ENCODE results near the gene DUSP1. TPM values are rescaled to one million over a fixed set of nuclear protein-coding genes. Genes with fewer than 3 reads are reported as not detected.

DUSP1 gene
- total RNA-seq, 2 donors from 2014 or later = 9.2 to 11.0 TPM

DNA sequence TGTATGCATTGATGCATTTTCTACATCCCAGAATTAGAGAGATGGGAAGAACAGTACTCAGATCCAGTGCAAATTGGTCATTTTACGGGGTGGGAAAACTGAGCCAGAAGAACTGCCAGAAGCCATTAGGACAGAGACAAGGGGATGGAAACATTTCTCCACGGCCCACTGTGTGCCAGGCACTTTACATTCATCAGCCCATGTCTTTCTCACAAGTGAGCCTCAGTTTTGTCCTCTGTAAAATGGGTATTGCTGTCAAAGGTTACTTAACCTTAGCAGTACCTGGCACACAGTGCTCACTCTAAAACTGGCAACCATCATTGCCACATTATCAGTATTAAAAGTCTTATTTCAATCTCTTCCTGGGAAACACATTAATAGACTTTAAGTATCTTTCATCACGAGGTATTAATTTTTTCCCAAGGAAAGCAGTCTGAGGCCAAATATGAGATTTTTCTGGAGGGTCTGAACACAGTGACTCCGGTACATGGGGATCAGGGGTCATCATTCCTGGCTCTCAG, 5.2 kb downstream of the DUSP1 start:
- Mint-ChIP-seq H3K36me3 (ENCODE audit: low read depth) (peaks cover 20% of the 10 kb centered on the region), H3K4me1 (peaks cover 23% of the 10 kb centered on the region), H3K27me3 (ENCODE audit: insufficient read depth) (peaks cover 7% of the 10 kb centered on the region), H3K27ac (peak overlapping the region; percentile 95), H3K9me3 (no peaks in the 10 kb centered on the region), H3K4me3 (peak overlapping the region; percentile 57)
- TF ChIP-seq, protein P1, sequence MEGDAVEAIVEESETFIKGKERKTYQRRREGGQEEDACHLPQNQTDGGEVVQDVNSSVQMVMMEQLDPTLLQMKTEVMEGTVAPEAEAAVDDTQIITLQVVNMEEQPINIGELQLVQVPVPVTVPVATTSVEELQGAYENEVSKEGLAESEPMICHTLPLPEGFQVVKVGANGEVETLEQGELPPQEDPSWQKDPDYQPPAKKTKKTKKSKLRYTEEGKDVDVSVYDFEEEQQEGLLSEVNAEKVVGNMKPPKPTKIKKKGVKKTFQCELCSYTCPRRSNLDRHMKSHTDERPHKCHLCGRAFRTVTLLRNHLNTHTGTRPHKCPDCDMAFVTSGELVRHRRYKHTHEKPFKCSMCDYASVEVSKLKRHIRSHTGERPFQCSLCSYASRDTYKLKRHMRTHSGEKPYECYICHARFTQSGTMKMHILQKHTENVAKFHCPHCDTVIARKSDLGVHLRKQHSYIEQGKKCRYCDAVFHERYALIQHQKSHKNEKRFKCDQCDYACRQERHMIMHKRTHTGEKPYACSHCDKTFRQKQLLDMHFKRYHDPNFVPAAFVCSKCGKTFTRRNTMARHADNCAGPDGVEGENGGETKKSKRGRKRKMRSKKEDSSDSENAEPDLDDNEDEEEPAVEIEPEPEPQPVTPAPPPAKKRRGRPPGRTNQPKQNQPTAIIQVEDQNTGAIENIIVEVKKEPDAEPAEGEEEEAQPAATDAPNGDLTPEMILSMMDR (conservative IDR thresholded peaks at IDR 0.05) = no peak
- Histone ChIP-seq H3K27ac (ENCODE audit: low read depth, low read length) (peak overlapping the region; percentile 89), H3K27me3 (ENCODE audit: control insufficient read depth, insufficient read depth, low read length, poor library complexity, severe bottlenecking) (no peaks in the 10 kb centered on the region), H3K4me3 (ENCODE audit: low read length) (peak overlapping the region; percentile 71), H3K9ac (ENCODE audit: extremely low read depth, low read length, poor library complexity, severe bottlenecking) (peak overlapping the region; percentile 61), H3K4me1 (ENCODE audit: control insufficient read depth, insufficient read depth, low read length) (peaks cover 7% of the 10 kb centered on the region), H3K36me3 (ENCODE audit: control insufficient read depth, insufficient read depth, low read length) (peaks cover 22% of the 10 kb centered on the region), H3K9me3 (ENCODE audit: control insufficient read depth, low read length) (no peaks in the 10 kb centered on the region)
- no peak for DNase-seq
- 87% methylated on average over 3 to 4 of the region's 4 CpGs for WGBS, 2 experiments (ENCODE audit: insufficient coverage in 1 of 2, insufficient read length in 1 of 2)

DNA sequence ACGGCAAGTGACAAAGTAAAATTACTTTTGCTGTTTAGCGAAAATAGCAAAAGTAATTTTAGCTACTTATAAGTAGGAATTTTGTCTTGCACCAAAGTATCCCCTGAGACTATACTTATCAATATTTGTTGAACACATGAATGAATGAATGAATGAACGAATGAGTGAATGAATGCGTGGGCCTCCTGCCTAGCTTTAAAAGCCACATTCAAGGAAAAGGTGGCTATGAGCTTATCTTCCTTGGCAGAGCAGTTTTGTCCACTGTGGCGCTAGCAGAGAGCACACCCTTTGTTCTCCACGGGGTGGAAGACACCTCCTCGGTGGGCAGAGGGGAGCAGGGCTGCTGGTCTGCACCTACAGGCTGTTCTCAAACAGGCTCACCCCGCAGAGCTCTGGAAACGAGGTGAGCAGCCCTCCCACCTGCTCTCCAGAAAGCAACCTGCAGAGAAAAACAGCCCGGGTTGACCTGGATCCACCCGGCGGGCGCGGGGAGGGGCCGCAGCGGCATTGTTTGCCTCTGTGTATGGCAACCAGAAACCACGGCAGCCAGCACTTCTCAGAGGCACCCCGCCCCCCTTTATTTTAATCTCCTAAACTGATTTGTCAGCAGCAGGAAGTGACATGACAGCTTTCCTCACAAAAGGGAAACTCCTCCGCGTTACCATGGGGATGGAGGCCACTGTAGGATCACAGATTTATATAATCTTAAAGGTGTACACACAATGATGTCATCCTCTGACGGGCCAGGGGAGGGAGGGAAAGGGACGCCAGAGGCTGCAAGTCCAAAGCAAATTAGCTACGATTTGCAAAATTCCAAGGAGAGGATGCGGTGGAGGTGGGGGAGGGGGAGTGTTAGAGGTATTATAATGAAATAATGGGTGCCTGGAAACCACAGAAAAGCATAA, 5.9 kb downstream of the DUSP1 start:
- Mint-ChIP-seq H3K36me3 (ENCODE audit: low read depth) (peaks cover 20% of the 10 kb centered on the region), H3K4me3 (peak overlapping the region; percentile 57), H3K27me3 (ENCODE audit: insufficient read depth) (peaks cover 7% of the 10 kb centered on the region), H3K27ac (peak overlapping the region; percentile 95), H3K9me3 (no peaks in the 10 kb centered on the region), H3K4me1 (peaks cover 22% of the 10 kb centered on the region)
- 13 to 15% methylated on average over 20 to 24 of the region's 24 CpGs for WGBS, 2 experiments (ENCODE audit: insufficient coverage in 1 of 2, insufficient read length in 1 of 2)
- Histone ChIP-seq H3K4me1 (ENCODE audit: control insufficient read depth, insufficient read depth, low read length) (peaks cover 7% of the 10 kb centered on the region), H3K9ac (ENCODE audit: extremely low read depth, low read length, poor library complexity, severe bottlenecking) (peak overlapping the region; percentile 61), H3K36me3 (ENCODE audit: control insufficient read depth, insufficient read depth, low read length) (peaks cover 22% of the 10 kb centered on the region), H3K9me3 (ENCODE audit: control insufficient read depth, low read length) (peaks cover under 1% of the 10 kb centered on the region), H3K27me3 (ENCODE audit: control insufficient read depth, insufficient read depth, low read length, poor library complexity, severe bottlenecking) (no peaks in the 10 kb centered on the region), H3K27ac (ENCODE audit: low read depth, low read length) (peak overlapping the region; percentile 89), H3K4me3 (ENCODE audit: low read length) (peak overlapping the region; percentile 71)
- DNase-seq = peak; percentile 98
- TF ChIP-seq, protein P1 (conservative IDR thresholded peaks at IDR 0.05) = no peak

DNA sequence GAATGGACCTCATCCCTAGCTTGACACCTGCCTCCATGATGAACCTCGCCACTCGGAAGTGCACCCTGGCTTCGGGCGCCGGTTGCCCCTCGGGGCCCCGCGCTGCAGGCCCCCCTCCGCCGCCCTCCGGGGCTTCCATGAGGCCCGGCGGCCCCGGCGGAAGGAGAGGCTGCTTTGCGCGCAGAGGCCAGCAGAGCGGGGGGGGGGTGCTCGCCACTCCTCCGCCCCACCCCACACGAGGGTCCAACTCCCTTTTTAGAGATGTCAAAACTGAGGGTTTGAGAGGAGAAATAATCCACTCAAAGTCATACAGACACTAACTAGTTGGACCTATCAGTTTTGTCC, 7.9 kb downstream of the DUSP1 start:
- Mint-ChIP-seq H3K27ac (no peak overlapping the region), H3K36me3 (ENCODE audit: low read depth) (peaks cover 6% of the 10 kb centered on the region), H3K9me3 (no peaks in the 10 kb centered on the region), H3K27me3 (ENCODE audit: insufficient read depth) (peaks cover 18% of the 10 kb centered on the region), H3K4me3 (no peak overlapping the region), H3K4me1 (peaks cover 12% of the 10 kb centered on the region)
- Histone ChIP-seq H3K36me3 (ENCODE audit: control insufficient read depth, insufficient read depth, low read length) (peaks cover 8% of the 10 kb centered on the region), H3K9me3 (ENCODE audit: control insufficient read depth, low read length) (peaks cover 5% of the 10 kb centered on the region), H3K27me3 (ENCODE audit: control insufficient read depth, insufficient read depth, low read length, poor library complexity, severe bottlenecking) (no peaks in the 10 kb centered on the region), H3K4me3 (ENCODE audit: low read length) (no peak overlapping the region), H3K9ac (ENCODE audit: extremely low read depth, low read length, poor library complexity, severe bottlenecking) (no peak overlapping the region), H3K27ac (ENCODE audit: low read depth, low read length) (no peak overlapping the region), H3K4me1 (ENCODE audit: control insufficient read depth, insufficient read depth, low read length) (peaks cover 2% of the 10 kb centered on the region)
- DNase-seq = no peak
- WGBS, 2 experiments (ENCODE audit: insufficient coverage in 1 of 2, insufficient read length in 1 of 2) = 95 to 100% methylated on average over 2 to 18 of the region's 21 CpGs
- TF ChIP-seq, protein P1 (conservative IDR thresholded peaks at IDR 0.05) = no peak
